B cell (primary cell): ENCODE data around the gene CUL9.

Experiments used
- CTCF ChIP-seq: fragments of 200-600 bp; IDR thresholded peaks from one replicate; pipeline ENCODE4 v1.8.0; 2022; ENCODE audit warnings: antibody characterized with exemption, mild to moderate bottlenecking
- EZH2 ChIP-seq: IDR thresholded peaks from 2 replicates; pipeline ENCODE4 v1.6.1; 2012; ENCODE audit warnings: borderline replicate concordance, low read depth, mild to moderate bottlenecking, moderate library complexity, low read length; ENCODE audit not compliant: insufficient read depth, poor library complexity, severe bottlenecking

DNA sequence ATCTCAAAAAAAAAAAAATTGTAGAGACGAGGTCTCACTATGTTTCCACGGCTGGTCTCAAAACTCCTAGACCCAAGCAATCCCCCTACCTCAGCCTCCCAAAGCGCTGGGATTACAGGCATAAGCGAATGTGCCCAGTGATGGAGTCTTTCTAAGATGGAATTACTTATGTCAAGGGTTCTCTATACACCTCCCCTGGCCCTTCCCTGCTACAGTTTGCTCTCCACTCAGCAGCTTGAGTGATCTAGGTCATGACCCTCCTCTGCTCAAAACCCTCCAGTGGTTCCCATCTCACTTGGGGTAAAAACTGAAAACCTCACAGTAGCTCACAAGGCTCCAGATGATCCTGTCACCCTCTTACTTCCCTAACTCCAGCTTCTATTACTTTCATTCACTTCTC, 49.1 kb downstream of the CUL9 start:
- TF ChIP-seq CTCF = no peak
- no peak for TF ChIP-seq EZH2
